Inflammatory macrophage treated with lipopolysaccharide for 1 hour (primary cell): ENCODE results near the gene TNIK.
A peak's percentile ranks its signal among the peaks of the same experiment; 100 is the strongest.
"Not testable (repeated sequence)": the region's sequence is repeated elsewhere in the genome, so short reads cannot be mapped to it uniquely, and the experiment has no call there.

Experiments used
- DNase-seq, 2 donors: peaks; one replicate each; pipeline ENCODE4 v3.0.0-alpha.2; 2020 to 2022

The TNIK gene

GRCh38 chr3:171383206-171384018, 76.8 kb downstream of the TNIK start:
- no peak for DNase-seq

- not testable (repeated sequence) for DNase-seq
Measured at GRCh38 chr3:171382347-171382746, 77.9 kb downstream of the TNIK start.

GRCh38 chr3:171380711-171381425, 79.3 kb downstream of the TNIK start:
- DNase-seq, result no peak

- no peak for DNase-seq
Measured at GRCh38 chr3:171379961-171380483, 80.2 kb downstream of the TNIK start.

GRCh38 chr3:171379281-171379680, 80.9 kb downstream of the TNIK start:
- DNase-seq, result no peak

- DNase-seq, result no peak
Measured at GRCh38 chr3:171378586-171378985, 81.6 kb downstream of the TNIK start.

GRCh38 chr3:171377859-171378258, 82.3 kb downstream of the TNIK start:
- DNase-seq, result no peak

- no peak for DNase-seq
Measured at GRCh38 chr3:171376596-171376947, 83.6 kb downstream of the TNIK start.

- peak; percentile 92 to 95 for DNase-seq
Measured at GRCh38 chr3:171375666-171376595, 84.3 kb downstream of the TNIK start.

GRCh38 chr3:171374661-171375285, 85.4 kb downstream of the TNIK start:
- DNase-seq, result peak; percentile 28 to 35

- no peak for DNase-seq
Measured at GRCh38 chr3:171374260-171374659, 85.9 kb downstream of the TNIK start.

- DNase-seq, result no peak
Measured at GRCh38 chr3:171373711-171374110, 86.5 kb downstream of the TNIK start.

GRCh38 chr3:171372694-171373093, 87.5 kb downstream of the TNIK start:
- no peak for DNase-seq

GRCh38 chr3:171371354-171371753, 88.9 kb downstream of the TNIK start:
- no peak for DNase-seq

- no peak for DNase-seq
Measured at GRCh38 chr3:171369156-171369555, 91.0 kb downstream of the TNIK start.

- not testable (repeated sequence) for DNase-seq
Measured at GRCh38 chr3:171366738-171367137, 93.5 kb downstream of the TNIK start.

- DNase-seq, result no peak
Measured at GRCh38 chr3:171366043-171366442, 94.2 kb downstream of the TNIK start.

- no peak for DNase-seq
Measured at GRCh38 chr3:171365489-171365888, 94.7 kb downstream of the TNIK start.

- no peak for DNase-seq
Measured at GRCh38 chr3:171364500-171364899, 95.7 kb downstream of the TNIK start.

GRCh38 chr3:171363202-171363601, 97.0 kb downstream of the TNIK start:
- no peak for DNase-seq

- no peak for DNase-seq
Measured at GRCh38 chr3:171362575-171362974, 97.6 kb downstream of the TNIK start.

- DNase-seq, result no peak
Measured at GRCh38 chr3:171358881-171359198, 101.4 kb downstream of the TNIK start.
